Measurements from ENCODE around the gene FOXO6. TPM values are rescaled to one million over a fixed set of nuclear protein-coding genes. Genes with fewer than 3 reads are reported as not detected.

The FOXO6 gene
- total RNA-seq, 1 donor from 2014 or later, result 0.55 TPM

DNA sequence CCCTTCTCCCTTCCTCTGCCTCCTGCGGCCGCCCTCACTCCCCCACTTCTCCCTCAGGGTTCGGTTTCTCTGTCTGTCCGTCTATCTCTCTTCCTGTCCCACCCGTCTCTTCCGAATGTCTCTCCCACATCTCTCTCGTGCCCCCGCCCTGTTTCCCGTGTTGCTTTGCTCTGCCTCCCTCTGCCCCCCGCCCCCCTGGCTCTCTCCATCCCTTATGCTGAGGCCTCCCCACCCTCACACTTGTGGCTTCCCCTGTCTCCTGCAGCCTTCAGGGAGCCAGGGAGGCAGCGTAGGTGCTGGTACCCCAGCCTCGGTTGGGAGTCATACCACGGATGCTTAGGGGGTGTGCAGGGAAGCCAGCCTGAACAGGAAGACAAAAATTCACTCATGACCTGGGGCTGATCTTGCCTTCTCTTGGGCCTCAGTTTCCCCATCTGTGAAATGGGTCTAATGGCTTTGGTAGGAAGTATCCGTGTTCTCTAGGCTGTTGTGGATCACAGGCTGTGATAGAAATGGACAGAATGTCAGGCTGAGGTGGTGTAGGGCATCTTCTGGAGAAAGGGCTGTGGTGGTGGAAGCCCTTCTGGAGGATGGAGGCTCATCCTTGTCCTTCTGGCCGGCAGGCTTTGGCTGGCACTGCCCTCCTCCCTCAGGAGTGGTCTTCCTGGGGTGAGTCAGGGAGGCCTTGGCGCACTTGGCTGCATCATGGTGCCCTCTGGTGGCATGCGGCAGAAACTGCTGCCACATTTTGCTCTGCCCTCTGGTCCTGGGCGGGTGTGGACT lies 55.5 kb downstream of the FOXO6 start:
- Mint-ChIP-seq H3K36me3 (ENCODE audit: low read depth) (no peaks in the 10 kb centered on the region), H3K4me1 (no peaks in the 10 kb centered on the region), H3K9me3 (no peaks in the 10 kb centered on the region), H3K4me3 (no peak overlapping the region), H3K27me3 (peaks cover 14% of the 10 kb centered on the region), H3K27ac (no peak overlapping the region)
- DNase-seq (peak; percentile 52), ATAC-seq (ENCODE audit: low read depth) (peak; percentile 74)
- ChIA-PET CTCF (interaction anchor here (0.6 to 5.6 kb wide), 11 partner anchors 17 to 379 kb away, joined by 3 to 48 read pairs (median 6); no protein-coding TSS in a partner anchor), POLR2A (no interaction called here)
- intact Hi-C loops (cut with micrococcal nuclease), result loop anchor here (1.0 to 2.0 kb wide), 4 partner anchors 56 to 148 kb away; partner anchors contain the start of gene FOXO6
- TF ChIP-seq, protein P1, sequence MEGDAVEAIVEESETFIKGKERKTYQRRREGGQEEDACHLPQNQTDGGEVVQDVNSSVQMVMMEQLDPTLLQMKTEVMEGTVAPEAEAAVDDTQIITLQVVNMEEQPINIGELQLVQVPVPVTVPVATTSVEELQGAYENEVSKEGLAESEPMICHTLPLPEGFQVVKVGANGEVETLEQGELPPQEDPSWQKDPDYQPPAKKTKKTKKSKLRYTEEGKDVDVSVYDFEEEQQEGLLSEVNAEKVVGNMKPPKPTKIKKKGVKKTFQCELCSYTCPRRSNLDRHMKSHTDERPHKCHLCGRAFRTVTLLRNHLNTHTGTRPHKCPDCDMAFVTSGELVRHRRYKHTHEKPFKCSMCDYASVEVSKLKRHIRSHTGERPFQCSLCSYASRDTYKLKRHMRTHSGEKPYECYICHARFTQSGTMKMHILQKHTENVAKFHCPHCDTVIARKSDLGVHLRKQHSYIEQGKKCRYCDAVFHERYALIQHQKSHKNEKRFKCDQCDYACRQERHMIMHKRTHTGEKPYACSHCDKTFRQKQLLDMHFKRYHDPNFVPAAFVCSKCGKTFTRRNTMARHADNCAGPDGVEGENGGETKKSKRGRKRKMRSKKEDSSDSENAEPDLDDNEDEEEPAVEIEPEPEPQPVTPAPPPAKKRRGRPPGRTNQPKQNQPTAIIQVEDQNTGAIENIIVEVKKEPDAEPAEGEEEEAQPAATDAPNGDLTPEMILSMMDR (IDR thresholded peaks at IDR 0.05), result no peak

DNA sequence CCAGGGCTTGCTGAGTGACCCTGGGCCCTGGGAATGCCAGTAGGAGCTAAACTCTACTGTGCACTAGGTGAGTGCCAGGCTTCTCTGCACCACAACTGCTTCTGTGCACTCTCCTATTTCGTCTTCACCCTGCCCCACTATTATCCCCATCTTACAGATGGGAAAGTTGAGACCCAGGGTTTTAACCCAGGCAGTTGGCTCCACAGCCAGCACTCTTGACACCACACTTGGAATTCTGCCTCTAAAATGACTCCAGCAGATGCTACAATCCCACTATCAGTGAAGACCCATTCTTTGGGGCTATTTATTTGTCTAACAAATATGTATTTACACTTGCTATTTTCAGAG lies 56.1 kb downstream of the FOXO6 start:
- TF ChIP-seq, protein P1 (IDR thresholded peaks at IDR 0.05), result no peak
- intact Hi-C loops (cut with micrococcal nuclease), result loop anchor here (1.0 to 2.0 kb wide), 4 partner anchors 57 to 149 kb away; partner anchors contain the start of gene FOXO6
- Mint-ChIP-seq H3K4me3 (no peak overlapping the region), H3K4me1 (no peaks in the 10 kb centered on the region), H3K27me3 (peaks cover 13% of the 10 kb centered on the region), H3K27ac (no peak overlapping the region), H3K36me3 (ENCODE audit: low read depth) (no peaks in the 10 kb centered on the region), H3K9me3 (no peaks in the 10 kb centered on the region)
- DNase-seq, result no peak
- CTCF ChIA-PET, result interaction anchor here (0.6 to 5.6 kb wide), 9 partner anchors 16 to 380 kb away, joined by 3 to 48 read pairs (median 4); no protein-coding TSS in a partner anchor
- ATAC-seq (ENCODE audit: low read depth), result no peak
- POLR2A ChIA-PET, result no interaction called here

DNA sequence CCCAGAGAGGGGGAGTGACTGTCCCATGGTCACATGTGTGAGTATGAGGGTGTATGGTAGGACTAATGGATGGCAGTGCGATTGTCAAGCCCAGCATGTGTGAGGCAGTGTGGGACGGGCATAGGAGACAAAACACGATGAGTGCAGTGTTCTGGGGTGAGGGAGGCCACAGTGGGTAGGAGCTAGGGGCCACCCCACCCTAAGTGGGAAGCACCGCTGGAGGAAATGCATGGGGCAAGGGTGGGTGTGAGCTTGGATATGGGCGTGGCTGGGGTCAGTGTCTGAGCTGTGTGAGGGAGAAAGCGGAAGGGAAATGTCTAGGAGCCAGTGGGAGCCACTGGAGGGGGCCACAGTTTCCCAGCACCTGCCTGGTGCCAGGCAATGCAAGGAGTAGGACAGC lies 56.5 kb downstream of the FOXO6 start:
- ChIA-PET POLR2A (no interaction called here), CTCF (interaction anchor here (0.6 to 5.6 kb wide), 9 partner anchors 16 to 380 kb away, joined by 3 to 48 read pairs (median 4); no protein-coding TSS in a partner anchor)
- Mint-ChIP-seq H3K36me3 (ENCODE audit: low read depth) (no peaks in the 10 kb centered on the region), H3K9me3 (no peaks in the 10 kb centered on the region), H3K4me1 (no peaks in the 10 kb centered on the region), H3K27ac (no peak overlapping the region), H3K27me3 (peaks cover 13% of the 10 kb centered on the region), H3K4me3 (no peak overlapping the region)
- intact Hi-C loops (cut with micrococcal nuclease), result loop anchor here (1.0 to 2.0 kb wide), 4 partner anchors 57 to 149 kb away; partner anchors contain the start of gene FOXO6
- no peak for DNase-seq
- TF ChIP-seq, protein P1 (IDR thresholded peaks at IDR 0.05), result no peak
- ATAC-seq (ENCODE audit: low read depth), result no peak

DNA sequence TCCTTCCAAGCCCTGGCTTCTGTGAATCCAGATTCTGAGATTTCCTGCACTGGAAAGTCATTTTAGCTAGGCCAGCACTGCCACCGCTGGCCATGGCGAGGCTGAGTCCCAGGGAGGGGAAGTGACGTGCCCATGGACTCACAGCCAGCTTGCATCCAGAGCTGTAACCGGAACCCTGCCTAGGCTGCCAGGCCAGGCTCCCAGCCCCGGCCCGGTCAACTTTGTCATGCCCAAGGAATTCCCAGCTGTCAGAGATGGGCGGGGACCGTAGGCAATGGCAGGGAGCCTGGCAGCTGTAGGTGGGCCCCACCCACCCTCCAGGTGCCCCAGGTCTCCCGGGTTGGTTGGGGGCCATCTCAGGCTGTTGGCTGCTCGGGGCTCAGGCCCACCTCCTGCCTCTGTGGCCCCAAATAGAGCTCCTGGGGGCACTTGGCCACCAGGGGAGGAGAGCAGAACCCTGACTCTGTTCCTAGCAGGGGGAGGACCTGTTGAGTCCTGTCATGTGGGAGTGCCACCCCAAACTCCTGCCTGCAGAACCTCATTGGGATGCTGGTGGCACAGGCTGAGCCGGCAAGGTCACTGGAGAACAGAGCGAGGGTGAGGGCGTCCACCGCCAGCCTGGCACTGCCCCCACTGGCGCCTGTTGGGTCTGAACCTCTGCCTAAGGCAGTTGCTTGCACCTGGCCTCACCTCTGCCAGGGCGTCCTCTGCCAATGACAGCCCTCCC lies 57.8 kb downstream of the FOXO6 start:
- no peak for ATAC-seq (ENCODE audit: low read depth)
- TF ChIP-seq, protein P1 (IDR thresholded peaks at IDR 0.05), result no peak

More for the DNA sequence above, 57.8 kb downstream of the FOXO6 start:
- ChIA-PET POLR2A (no interaction called here), CTCF (interaction anchor here (0.5 to 5.6 kb wide), 5 partner anchors 78 to 153 kb away, joined by 4 to 48 read pairs (median 12); no protein-coding TSS in a partner anchor)
- Mint-ChIP-seq H3K36me3 (ENCODE audit: low read depth) (no peaks in the 10 kb centered on the region), H3K27me3 (peaks cover 12% of the 10 kb centered on the region), H3K27ac (no peak overlapping the region), H3K4me3 (no peak overlapping the region), H3K9me3 (no peaks in the 10 kb centered on the region), H3K4me1 (no peaks in the 10 kb centered on the region)
- intact Hi-C loops (cut with micrococcal nuclease), result no loop called here
- no peak for DNase-seq

All from activated B cell treated with CpG ODN at 0.5 μM for 24 hours (primary cell).